Suppressor macrophage (primary cell): ENCODE data around the gene IKZF3.
A peak's percentile ranks its signal among the peaks of the same experiment; 100 is the strongest.
"Not testable (repeated sequence)": the region's sequence is repeated elsewhere in the genome, so short reads cannot be mapped to it uniquely, and the experiment has no call there.

Experiments used
- DNase-seq, 4 experiments: peaks; one replicate each; pipeline ENCODE4 v3.0.0-alpha.2; 2020 to 2022
- total RNA-seq, 17 experiments: gene quantifications; one replicate each; lab custom pipeline; 2026; ENCODE audit warnings: mixed read lengths in 6 of 17, inconsistent platforms in 3 of 17; lab: John Stamatoyannopoulos, UW

Gene IKZF3
- 0 to 3.7 (median 0.20) reads per million in 17 experiments for total RNA-seq

GRCh38 chr17:39863918-39864746, at the start of gene IKZF3:
Gene IKZF3 (minus strand): TSS chr17:39864312. CDS start chr17:39864126, 186 bp downstream.
- peak; percentile 53 to 85 (median 64) for DNase-seq

GRCh38 chr17:39908789-39909352, 44.8 kb upstream of the IKZF3 start:
- DNase-seq, result no peak

- no peak for DNase-seq
Measured at GRCh38 chr17:39904990-39905288, 40.8 kb upstream of the IKZF3 start.

GRCh38 chr17:39903158-39903884, 39.2 kb upstream of the IKZF3 start:
- DNase-seq, result peak in 1 of 4 experiments; percentile 5

GRCh38 chr17:39902027-39902426, 37.9 kb upstream of the IKZF3 start:
- not testable (repeated sequence) for DNase-seq

- DNase-seq, result no peak
Measured at GRCh38 chr17:39899215-39899614, 35.1 kb upstream of the IKZF3 start.

- no peak for DNase-seq
Measured at GRCh38 chr17:39898088-39898487, 34.0 kb upstream of the IKZF3 start.

GRCh38 chr17:39894681-39895376, 30.7 kb upstream of the IKZF3 start:
- peak in 1 of 4 experiments; percentile 3 for DNase-seq

- no peak for DNase-seq
Measured at GRCh38 chr17:39889200-39889599, 25.1 kb upstream of the IKZF3 start.

- no peak for DNase-seq
Measured at GRCh38 chr17:39887078-39887477, 23.0 kb upstream of the IKZF3 start.

GRCh38 chr17:39886102-39886501, 22.0 kb upstream of the IKZF3 start:
- not testable (repeated sequence) for DNase-seq

GRCh38 chr17:39872751-39873150, 8.6 kb upstream of the IKZF3 start:
- DNase-seq, result peak in 1 of 4 experiments; percentile 13

- DNase-seq, result no peak
Measured at GRCh38 chr17:39871801-39872200, 7.7 kb upstream of the IKZF3 start.

- peak in 1 of 4 experiments; percentile 14 for DNase-seq
Measured at GRCh38 chr17:39870776-39871175, 6.7 kb upstream of the IKZF3 start.

- no peak for DNase-seq
Measured at GRCh38 chr17:39868554-39868942, 4.4 kb upstream of the IKZF3 start.

- DNase-seq, result peak in 2 of 4 experiments; percentile 2 to 12
Measured at GRCh38 chr17:39867880-39868553, 3.9 kb upstream of the IKZF3 start, which contains the start of gene ZPBP2. Gene ZPBP2 (plus strand): TSS chr17:39868202. CDS start chr17:39868355, 153 bp downstream.

- no peak for DNase-seq
Measured at GRCh38 chr17:39867084-39867879, 3.2 kb upstream of the IKZF3 start.

- no peak for DNase-seq
Measured at GRCh38 chr17:39866013-39866730, 2.1 kb upstream of the IKZF3 start.

- no peak for DNase-seq
Measured at GRCh38 chr17:39863244-39863917, 731 bp downstream of the IKZF3 start.

GRCh38 chr17:39861235-39861634, 2.9 kb downstream of the IKZF3 start:
- no peak for DNase-seq
